Inferior parietal cortex (tissue), 1 donor: ENCODE results near the gene ZSCAN25.
A peak's percentile ranks its signal among the peaks of the same experiment; 100 is the strongest.
"Not testable (repeated sequence)": the region's sequence is repeated elsewhere in the genome, so short reads cannot be mapped to it uniquely, and the experiment has no call there.

Source experiments
- DNase-seq: peaks from one replicate; pipeline ENCODE4 v3.0.0-alpha.2; 2016; ENCODE audit errors: extremely low spot score

ZSCAN25 gene

GRCh38 chr7:99617192-99617781 is 541 bp downstream of the ZSCAN25 start:
- no peak for DNase-seq

GRCh38 chr7:99618726-99619125 is 2.0 kb downstream of the ZSCAN25 start:
- DNase-seq = no peak

GRCh38 chr7:99619571-99620130 is 2.9 kb downstream of the ZSCAN25 start:
- no peak for DNase-seq

DNA sequence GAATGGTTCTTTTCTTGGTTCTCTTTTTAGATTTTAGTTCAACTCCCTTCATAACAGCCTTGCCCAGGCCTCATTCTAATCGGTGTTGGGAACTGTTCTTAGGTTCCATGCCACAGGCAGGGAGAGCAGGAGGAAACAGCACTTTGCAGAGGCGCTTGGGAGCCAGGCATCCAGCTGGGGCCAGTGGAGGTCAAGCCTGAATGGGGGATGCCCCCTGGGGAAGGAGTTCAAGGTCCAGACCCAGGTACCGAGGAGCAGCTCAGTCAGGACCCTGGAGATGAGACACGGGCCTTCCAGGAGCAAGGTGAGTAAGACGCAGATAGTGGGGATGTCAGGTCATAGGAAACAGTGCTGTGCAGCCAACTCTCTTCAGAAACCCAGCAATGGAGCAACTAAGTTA is 4.5 kb downstream of the ZSCAN25 start:
- no peak for DNase-seq

DNA sequence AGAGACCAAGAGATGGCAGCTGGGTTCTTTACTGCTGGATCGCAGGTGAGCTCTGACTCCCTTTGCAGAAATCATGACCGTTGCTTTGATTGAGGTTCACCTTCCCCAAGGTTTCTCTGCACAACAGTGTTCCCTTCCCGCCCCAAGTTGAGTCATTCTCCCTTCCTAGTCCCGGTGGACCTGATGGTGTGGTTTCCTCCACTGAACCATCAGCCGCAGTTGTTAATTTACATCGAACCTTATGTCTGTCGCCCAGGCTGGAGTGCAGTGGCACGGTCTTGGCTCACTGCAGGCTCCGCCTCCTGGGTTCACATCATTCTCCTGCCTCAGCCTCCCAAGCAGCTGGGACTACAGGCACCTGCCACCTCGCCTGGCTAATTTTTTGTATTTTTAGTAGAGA is 5.8 kb downstream of the ZSCAN25 start:
- DNase-seq = no peak

- no peak for DNase-seq
Measured at GRCh38 chr7:99623091-99623693, 6.4 kb downstream of the ZSCAN25 start.

- no peak for DNase-seq
Measured at GRCh38 chr7:99623702-99624447, 7.1 kb downstream of the ZSCAN25 start.

DNA sequence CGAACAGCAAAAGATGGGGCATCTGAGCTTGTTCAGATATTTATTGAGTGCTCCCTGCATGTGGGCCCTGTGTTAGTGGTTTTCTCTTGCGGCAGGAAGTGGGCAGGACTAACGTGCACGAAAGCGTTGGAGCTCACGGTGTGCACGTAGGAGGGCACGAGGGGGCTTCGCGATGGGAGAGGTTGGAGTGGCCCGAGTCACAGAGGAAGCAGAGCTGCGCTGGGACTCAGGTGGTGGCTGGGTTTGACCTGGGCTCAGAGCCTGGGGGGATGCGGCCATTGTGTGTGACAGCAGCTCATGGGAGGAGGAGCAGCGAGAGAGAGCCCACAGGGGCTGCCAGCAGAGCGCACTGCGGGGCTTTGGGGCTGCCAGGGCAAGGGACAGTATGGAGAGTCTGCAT is 7.7 kb downstream of the ZSCAN25 start:
- no peak for DNase-seq

- DNase-seq = no peak
Measured at GRCh38 chr7:99625321-99625720, 8.6 kb downstream of the ZSCAN25 start.

DNA sequence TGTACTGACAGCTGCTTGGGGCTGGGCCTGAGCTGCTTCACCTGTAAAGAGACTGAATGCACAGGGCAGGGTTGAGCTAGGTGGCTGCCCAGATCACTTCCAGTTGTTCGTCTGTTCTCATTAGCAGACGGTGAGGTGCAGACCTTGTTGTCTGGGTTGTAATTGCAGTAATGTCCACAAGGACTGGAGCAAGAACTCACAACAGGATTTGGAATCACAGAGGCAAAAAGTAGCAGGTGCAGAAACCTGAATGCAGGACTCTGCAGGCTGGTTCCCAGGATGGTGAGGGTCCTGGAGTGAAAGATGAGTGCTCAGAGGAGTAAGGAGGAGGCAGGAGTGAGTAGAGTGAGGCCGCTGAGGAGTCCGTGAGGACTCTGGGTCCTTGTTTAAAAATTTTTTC is 9.2 kb downstream of the ZSCAN25 start:
- DNase-seq = no peak

GRCh38 chr7:99626661-99627060 is 9.9 kb downstream of the ZSCAN25 start:
- no peak for DNase-seq

DNA sequence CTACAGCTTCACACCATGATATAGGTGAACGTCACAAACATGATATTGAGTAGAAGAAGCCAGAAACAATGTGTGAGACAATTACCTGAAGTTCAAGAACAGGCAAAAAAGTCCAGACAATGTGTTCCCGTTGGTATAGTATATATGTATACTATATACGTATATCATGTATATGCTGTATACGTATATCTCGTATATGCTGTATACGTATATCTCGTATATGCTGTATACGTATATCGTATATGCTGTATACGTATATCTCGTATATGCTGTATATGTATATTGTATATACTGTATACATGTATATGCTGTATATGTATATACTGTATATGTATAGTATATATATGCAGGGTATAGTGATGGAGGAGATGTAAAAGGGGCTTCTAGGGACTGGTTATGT is 10.8 kb downstream of the ZSCAN25 start:
- DNase-seq = no peak

GRCh38 chr7:99628471-99629465 is 12.0 kb downstream of the ZSCAN25 start:
- peak; percentile 5 for DNase-seq

DNA sequence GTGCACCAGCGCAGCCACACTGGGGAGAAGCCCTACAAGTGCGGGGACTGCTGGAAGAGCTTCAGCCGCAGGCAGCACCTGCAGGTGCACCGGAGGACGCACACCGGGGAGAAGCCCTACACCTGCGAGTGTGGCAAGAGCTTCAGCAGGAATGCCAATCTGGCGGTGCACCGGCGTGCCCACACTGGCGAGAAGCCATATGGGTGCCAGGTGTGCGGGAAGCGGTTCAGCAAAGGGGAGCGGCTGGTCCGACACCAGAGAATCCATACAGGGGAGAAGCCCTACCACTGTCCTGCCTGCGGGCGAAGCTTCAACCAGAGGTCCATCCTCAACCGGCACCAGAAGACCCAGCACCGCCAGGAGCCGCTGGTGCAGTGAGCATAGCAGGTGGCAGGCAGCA is 12.9 kb downstream of the ZSCAN25 start:
- no peak for DNase-seq

GRCh38 chr7:99631295-99632109 is 14.8 kb downstream of the ZSCAN25 start:
- DNase-seq = peak; percentile 34

- DNase-seq = not testable (repeated sequence)
Measured at GRCh38 chr7:99637414-99637813, 20.7 kb downstream of the ZSCAN25 start.

DNA sequence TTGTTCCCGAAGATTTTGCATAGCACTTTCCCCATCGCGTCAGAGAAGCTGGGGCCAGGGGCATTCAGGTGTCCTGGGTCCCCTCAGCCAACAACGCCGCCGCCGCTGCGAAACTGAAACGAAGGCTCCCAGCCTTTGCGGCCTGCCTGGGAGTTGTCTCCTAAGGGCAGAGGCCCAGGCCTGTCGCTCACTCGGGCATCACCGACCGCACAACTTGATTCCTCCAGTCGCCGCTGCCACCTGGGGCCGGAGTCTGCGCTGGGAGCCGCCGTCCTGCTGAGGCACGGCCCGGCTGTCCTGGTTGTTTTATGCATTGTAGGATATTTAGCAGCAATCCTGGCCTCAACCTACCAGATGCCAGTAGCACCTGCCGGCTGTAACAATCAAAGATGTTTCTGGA is 22.0 kb downstream of the ZSCAN25 start:
- no peak for DNase-seq

GRCh38 chr7:99639267-99639666 is 22.5 kb downstream of the ZSCAN25 start:
- DNase-seq = no peak

DNA sequence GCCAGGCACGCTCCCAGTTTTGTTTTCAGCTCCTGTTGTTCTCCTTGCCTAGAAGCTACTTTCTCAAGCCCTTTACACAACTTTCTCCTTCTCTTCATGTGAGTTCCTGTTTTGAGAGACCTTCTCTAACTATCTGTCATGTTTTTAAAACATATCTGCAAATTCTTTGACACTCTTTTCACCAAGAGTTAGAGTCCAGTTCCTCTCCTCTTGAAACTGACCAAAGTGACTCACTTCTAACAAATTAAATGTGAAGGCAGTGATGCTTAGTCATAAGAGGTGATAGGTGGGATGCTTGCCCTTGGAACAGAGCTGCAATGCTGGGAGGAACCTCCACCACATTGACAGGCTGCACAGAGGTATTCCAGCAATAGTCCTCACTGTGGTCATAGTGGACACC is 25.3 kb downstream of the ZSCAN25 start:
- DNase-seq = no peak

DNA sequence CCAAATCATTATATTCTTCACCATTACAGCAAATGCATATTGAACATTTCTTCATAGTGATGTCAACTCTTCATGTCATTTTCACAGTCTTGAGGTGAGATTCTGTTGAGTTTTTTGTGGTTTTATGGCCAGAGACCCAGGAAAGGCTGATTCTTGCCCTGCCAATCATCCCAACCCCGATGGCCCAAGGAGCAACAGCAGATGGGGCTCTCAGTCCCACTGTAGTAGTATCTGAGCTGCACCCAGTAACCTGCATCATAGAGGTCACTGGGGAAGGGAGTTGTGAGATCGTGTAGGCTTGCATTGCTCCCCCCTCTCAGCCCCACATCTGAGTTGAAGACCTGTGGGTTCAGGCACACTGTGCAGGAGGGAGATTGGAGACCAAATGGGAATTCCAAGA is 26.7 kb downstream of the ZSCAN25 start:
- no peak for DNase-seq

DNA sequence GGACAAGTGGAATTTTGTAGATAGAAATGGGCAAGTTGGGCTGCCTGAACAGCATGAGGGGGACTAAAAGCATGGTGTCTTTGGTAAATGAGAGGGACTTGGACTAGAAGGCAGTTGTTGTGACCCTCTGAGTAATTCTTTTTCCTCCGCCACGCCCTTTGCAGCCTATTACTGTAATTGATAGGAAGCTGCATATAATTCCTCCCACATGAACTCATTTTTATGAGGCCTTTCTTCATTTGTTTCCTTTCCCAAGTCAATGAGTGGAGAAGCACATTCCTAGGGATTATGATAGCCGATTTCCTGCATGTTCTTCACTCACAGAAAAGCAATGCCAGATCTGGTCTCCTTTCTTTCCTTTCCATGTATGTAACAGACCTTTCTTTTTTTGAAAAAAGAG is 27.7 kb downstream of the ZSCAN25 start:
- no peak for DNase-seq
